HepG2 (cell line): ENCODE results near the gene E2F1. TPM values are rescaled to one million over a fixed set of nuclear protein-coding genes. Genes with fewer than 3 reads are reported as not detected.
A peak's percentile ranks its signal among the peaks of the same experiment; 100 is the strongest.

Experiments
- BCL3 ChIP-seq: sonication (generic); formaldehyde crosslinking; IDR thresholded peaks from 2 replicates; pipeline ENCODE4 v1.5.1; 2020; ENCODE audit warnings: mild to moderate bottlenecking, missing genetic modification reagents, moderate library complexity
- BCLAF1 ChIP-seq: fragments of 450-650 bp; IDR thresholded peaks from 2 replicates; pipeline ENCODE4 v1.6.1; 2017; ENCODE audit warnings: mild to moderate bottlenecking
- HBP1 ChIP-seq: IDR thresholded peaks from 2 replicates; pipeline ENCODE4 v1.6.1; 2016; ENCODE audit warnings: low read depth, control low read depth
- HIVEP1 ChIP-seq: sonication (generic); formaldehyde crosslinking; IDR thresholded peaks from 2 replicates; pipeline ENCODE4 v1.4.0; 2020; ENCODE audit warnings: mild to moderate bottlenecking, missing genetic modification reagents
- HOXD1 ChIP-seq: sonication (generic); formaldehyde crosslinking; IDR thresholded peaks from 2 replicates; pipeline ENCODE4 v1.5.0; 2020; ENCODE audit warnings: missing genetic modification reagents
- IRF9 ChIP-seq: sonication (generic); formaldehyde crosslinking; IDR thresholded peaks from 2 replicates; pipeline ENCODE4 v1.8.0; 2022; ENCODE audit warnings: missing genetic modification reagents, mild to moderate bottlenecking, borderline replicate concordance
- KLF15 ChIP-seq: sonication (generic); formaldehyde crosslinking; IDR thresholded peaks from 2 replicates; pipeline ENCODE4 v1.8.1; 2023; ENCODE audit warnings: borderline replicate concordance, mild to moderate bottlenecking, inconsistent platforms, missing genetic modification reagents, mixed read lengths
- KLF6 ChIP-seq: IDR thresholded peaks from 2 replicates; pipeline ENCODE4 v1.8.0; 2016; ENCODE audit warnings: missing biosample characterization, missing genetic modification reagents
- MAX ChIP-seq: IDR thresholded peaks from 2 replicates; pipeline ENCODE4 v1.6.1; 2012; ENCODE audit warnings: inconsistent platforms
- MXI1 ChIP-seq: IDR thresholded peaks from 3 replicates; pipeline ENCODE4 v1.6.1; 2012; ENCODE audit warnings: low read depth, low read length, inconsistent platforms, borderline replicate concordance
- MYC ChIP-seq: sonication (generic); formaldehyde crosslinking; IDR thresholded peaks from 2 replicates; pipeline ENCODE4 v1.9.0; 2021; ENCODE audit warnings: missing genetic modification reagents, borderline replicate concordance
- NFKB2 ChIP-seq: sonication (generic); formaldehyde crosslinking; IDR thresholded peaks from 2 replicates; pipeline ENCODE4 v1.4.0; 2020; ENCODE audit warnings: missing genetic modification reagents, borderline replicate concordance
- PAWR ChIP-seq: sonication (generic); formaldehyde crosslinking; IDR thresholded peaks from 2 replicates; pipeline ENCODE4 v1.4.0; 2020; ENCODE audit warnings: missing genetic modification reagents, mild to moderate bottlenecking, borderline replicate concordance
- PHF20 ChIP-seq: sonication (generic); formaldehyde crosslinking; IDR thresholded peaks from 2 replicates; pipeline ENCODE4 v1.5.0; 2020; ENCODE audit warnings: mild to moderate bottlenecking, missing genetic modification reagents
- RBM39 ChIP-seq: fragments of 200-400 bp; formaldehyde crosslinking; IDR thresholded peaks from one replicate; pipeline ENCODE4 v1.6.1; 2018; ENCODE audit warnings: antibody characterized with exemption, mild to moderate bottlenecking, low read depth, low read length; ENCODE audit not compliant: poor library complexity, severe bottlenecking
- SP4 ChIP-seq: sonication (generic); formaldehyde crosslinking; IDR thresholded peaks from 2 replicates; pipeline ENCODE4 v1.8.1; 2023; ENCODE audit warnings: mild to moderate bottlenecking, missing genetic modification reagents
- XBP1 ChIP-seq: sonication (generic); formaldehyde crosslinking; IDR thresholded peaks from 2 replicates; pipeline ENCODE4 v1.5.0; 2020; ENCODE audit warnings: missing genetic modification reagents
- ZMAT3 ChIP-seq: sonication (generic); formaldehyde crosslinking; conservative IDR thresholded peaks from 2 replicates; pipeline ENCODE4 v1.7.0; 2021; ENCODE audit warnings: missing genetic modification reagents
- ZNF17 ChIP-seq: sonication (generic); formaldehyde crosslinking; IDR thresholded peaks from 2 replicates; pipeline ENCODE4 v1.5.0; 2020; ENCODE audit warnings: mild to moderate bottlenecking, missing genetic modification reagents
- ZNF264 ChIP-seq: sonication (generic); formaldehyde crosslinking; IDR thresholded peaks from 2 replicates; pipeline ENCODE4 v1.4.0; 2020; ENCODE audit warnings: missing genetic modification reagents
- ZNF317 ChIP-seq: sonication (generic); formaldehyde crosslinking; IDR thresholded peaks from 2 replicates; pipeline ENCODE4 v1.5.0; 2020; ENCODE audit warnings: mild to moderate bottlenecking, missing genetic modification reagents
- ZNF878 ChIP-seq: sonication (generic); formaldehyde crosslinking; IDR thresholded peaks from 2 replicates; pipeline ENCODE4 v1.8.1; 2023; ENCODE audit warnings: mild to moderate bottlenecking, missing genetic modification reagents, moderate library complexity
- polyA plus RNA-seq, 8 experiments: library from polyadenylated mRNA; depleted of rRNA in 3 of 8; stranded (reverse) in 7 of 8; unstranded in 1 of 8; fragments of >200 nt; fragmentation: Illumina TruSeq in 4 of 8; extraction: Trizol in 4 of 8; gene quantifications; 2 replicates each; pipeline versions ENCODE4 v1.2.1 to v1.2.3, GENCODE V29; 2011 to 2016; ENCODE audit warnings: low read depth in 4 of 8, missing spikeins in 1 of 8, mixed read lengths in 1 of 8; ENCODE audit not compliant: insufficient read depth in 1 of 8
- total RNA-seq, 5 experiments: library from RNA; depleted of rRNA; stranded (reverse); fragments of >200 nt; fragmentation: Illumina TruSeq; extraction: Trizol; gene quantifications; 2 replicates each; pipeline ENCODE4 v1.2.3, GENCODE V29; 2016; ENCODE audit warnings: low read depth in 1 of 5

The E2F1 gene
- total and polyA plus RNA-seq, 2 of the 13 experiments (the other 11 are each of a cell fraction or from before 2014, with no cell fraction given) = 25.5 to 39.4 TPM

- TF ChIP-seq BCL3 (0 out of 2 replicates have a peak, but pooled peaks have one; percentile 14), HIVEP1 (peak; percentile 57; the same call in 1 of the 2 replicates), ZMAT3 (CRISPR knock-in tag) (no peak), KLF15 (CRISPR knock-in tag) (no peak), MYC (CRISPR knock-in tag) (no peak), HBP1 (no peak; the same call in 1 of the 2 replicates), BCLAF1 (no peak), ZNF878 (no peak), IRF9 (CRISPR knock-in tag) (peak; percentile 18; the same call in 1 of the 2 replicates), ZNF17 (CRISPR knock-in tag) (no peak), ZNF264 (CRISPR knock-in tag) (no peak; the same call in 1 of the 2 replicates), MAX (no peak; the same call in 1 of the 2 replicates), PAWR (no peak; the same call in 1 of the 2 replicates), XBP1 (CRISPR knock-in tag) (no peak), PHF20 (CRISPR knock-in tag) (no peak), HOXD1 (CRISPR knock-in tag) (0 out of 2 replicates have a peak, but pooled peaks have one; percentile 11), SP4 (CRISPR knock-in tag) (no peak), RBM39 (peak; percentile 10), NFKB2 (CRISPR knock-in tag) (no peak), ZNF317 (CRISPR knock-in tag) (no peak), KLF6 (peak; percentile 8; the same call in 1 of the 2 replicates), MXI1 (no peak)
Measured at GRCh38 chr20:33673410-33674293, 12.5 kb downstream of the E2F1 start (continued).
